Ovary (tissue), 3 donors: ENCODE results near the gene PAK2.
A peak's percentile ranks its signal among the peaks of the same experiment; 100 is the strongest.

Source experiments
- CTCF ChIP-seq, 3 donors: fragments of 450-650 bp in 2 of 3; fragments of 200-600 bp in 1 of 3; IDR thresholded peaks; one replicate each; pipeline versions ENCODE4 v1.5.1 to v1.8.0; 2016 to 2022; ENCODE audit warnings: antibody characterized with exemption in 3 of 3, mild to moderate bottlenecking in 1 of 3
- EP300 ChIP-seq: sonication (generic); formaldehyde crosslinking; IDR thresholded peaks from one replicate; pipeline ENCODE4 v1.6.1; 2017; ENCODE audit warnings: antibody characterized with exemption
- POLR2A ChIP-seq: fragments of 450-650 bp; IDR thresholded peaks from one replicate; pipeline ENCODE4 v1.6.1; 2017; ENCODE audit warnings: antibody characterized with exemption, mild to moderate bottlenecking, moderate library complexity
- donor health status: DM: no; HTN: no; CAD: no.

DNA sequence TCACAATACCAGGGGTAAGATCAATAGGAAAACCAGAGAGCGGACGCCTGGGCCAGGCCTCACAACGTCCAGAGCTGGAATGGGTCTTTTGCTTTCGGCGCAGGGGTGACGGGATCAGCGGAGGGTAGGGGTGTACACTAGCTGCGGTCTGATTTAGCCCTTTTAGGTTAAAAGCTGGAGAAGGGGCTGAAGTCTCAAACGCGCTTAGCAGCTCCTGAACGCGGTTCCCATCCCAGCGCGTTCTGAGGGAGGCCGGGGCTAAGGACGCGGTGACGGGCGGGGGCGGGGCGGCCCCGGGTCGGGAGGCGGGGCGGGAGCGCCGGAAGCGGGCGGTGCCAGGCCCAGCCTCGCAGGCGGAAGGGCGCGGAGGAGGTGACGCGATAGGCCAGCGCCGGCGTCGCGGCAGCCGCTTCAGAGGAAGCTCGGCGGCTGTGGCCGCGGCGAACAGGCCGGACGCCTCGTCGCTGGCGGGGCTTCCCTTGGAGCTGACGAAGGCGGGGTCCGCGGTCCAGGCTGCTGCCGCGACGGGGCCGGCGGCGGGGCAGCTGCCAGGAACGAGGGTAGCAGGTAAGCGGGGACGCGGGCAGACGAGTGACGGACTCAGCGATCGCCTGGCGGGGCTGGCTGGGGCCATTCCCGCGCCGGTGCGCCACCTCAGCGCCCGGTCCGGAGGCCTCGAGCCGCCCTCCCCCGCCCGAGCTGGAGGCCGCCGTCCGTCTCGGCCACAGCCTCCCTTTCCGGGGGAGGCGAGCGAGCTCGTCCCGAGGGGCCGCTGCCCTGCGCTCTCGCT lies 128.0 kb downstream of the PAK2 start, which contains the start of gene SENP5:
- no peak for TF ChIP-seq CTCF (IDR thresholded peaks at IDR 0.05)
- TF ChIP-seq POLR2A: peak; percentile 85
- TF ChIP-seq EP300: no peak
